Activated CD8-positive, alpha-beta memory T cell treated with anti-CD3 and anti-CD28 coated beads for 4 hours (primary cell): ENCODE results near the gene PARS2.

Experiments
- DNase-seq, 2 donors: peaks; one replicate each; pipeline ENCODE4 v3.0.0-alpha.2; 2020; ENCODE audit warnings: low read depth in 2 of 2

The PARS2 gene

DNA sequence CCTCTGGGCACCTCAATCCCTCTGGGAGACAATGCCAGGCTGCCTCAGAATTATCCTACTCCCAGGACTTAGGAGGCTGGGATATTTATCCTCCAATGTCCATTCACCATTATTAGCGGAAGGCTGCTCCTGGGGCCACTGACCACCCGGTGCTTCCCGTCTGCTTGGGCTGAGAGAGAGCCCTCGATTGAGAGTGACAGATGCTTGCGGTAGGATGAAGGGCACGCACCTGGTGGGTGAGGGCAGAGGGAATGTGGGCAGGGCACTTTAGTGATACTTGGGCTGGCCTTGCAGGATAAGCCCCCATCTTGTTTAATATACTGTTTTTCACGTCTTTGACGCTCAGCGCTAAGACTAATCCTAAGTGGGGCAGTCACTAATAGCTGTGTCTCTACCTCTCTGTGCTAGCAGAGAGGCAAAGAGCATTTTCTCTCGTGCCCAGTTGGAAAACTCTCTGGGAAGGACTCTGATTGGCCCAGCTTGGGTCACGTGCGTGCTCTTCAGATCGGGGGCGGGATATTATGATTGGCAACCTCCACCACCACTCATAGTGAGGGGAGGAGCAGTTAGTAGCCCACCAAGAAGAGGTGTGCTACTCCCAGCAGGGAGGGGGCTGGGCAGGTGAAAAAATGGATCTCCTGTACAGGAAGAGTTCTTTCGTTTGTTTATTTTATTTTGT lies 10.6 kb upstream of the PARS2 start:
- no peak for DNase-seq

DNA sequence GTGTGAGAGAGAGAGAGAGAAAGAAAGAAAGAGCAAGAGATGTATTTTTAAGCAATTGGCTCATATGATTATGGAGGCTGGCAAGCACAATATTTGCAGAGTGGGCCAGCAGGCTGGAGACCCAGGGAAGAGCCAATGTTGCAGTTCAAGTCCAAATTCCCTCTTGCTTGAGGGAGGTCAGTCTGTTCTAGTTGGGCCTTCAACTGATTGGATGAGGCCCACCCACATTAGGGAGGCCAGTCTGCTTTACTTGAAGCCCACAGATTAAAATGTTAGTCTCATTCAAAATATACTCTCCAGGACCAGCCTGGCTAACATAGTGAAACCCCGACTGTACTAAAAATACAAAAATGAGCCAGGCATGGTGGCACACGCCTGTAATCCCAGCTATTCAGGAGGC lies 8.6 kb upstream of the PARS2 start:
- no peak for DNase-seq

DNA sequence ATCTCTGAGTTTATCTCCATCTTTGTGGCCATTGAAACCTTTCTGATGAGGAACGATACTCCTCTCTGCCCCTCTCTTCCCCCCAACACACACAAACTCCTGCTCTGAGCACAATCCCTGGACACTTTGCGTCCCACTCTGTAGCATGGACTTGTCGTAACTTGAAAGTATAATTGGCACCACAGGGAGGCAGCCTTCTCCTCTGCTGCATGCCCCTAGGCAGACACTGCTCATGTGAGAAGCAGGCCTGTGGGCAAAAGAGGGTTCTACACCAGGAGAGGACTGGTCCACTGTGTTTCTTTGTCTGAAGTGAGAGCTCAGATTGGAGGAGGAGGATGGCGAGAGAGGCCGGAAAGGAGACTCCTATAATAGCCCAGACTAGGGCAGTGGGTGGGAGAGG lies 3.8 kb upstream of the PARS2 start:
- DNase-seq: no peak

DNA sequence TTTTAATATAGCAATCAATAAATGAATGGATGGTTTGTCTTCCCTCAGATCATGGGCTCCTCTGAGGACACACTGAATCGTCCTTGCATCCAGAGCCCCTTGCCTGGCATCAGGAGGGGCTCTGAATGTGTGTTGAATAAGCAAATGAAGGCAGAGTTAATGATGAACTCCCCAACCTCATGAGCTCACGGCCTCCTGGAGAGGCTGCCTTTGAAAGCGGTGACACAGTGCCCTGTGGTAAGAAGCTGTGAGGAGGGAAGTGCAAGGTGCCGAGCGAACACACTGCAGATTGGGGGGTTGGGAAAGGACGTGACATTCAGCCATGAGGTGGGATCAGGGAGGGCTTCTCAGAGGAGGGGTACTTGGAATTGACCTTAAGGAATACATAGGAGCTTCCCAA lies 3.2 kb upstream of the PARS2 start:
- DNase-seq: no peak

DNA sequence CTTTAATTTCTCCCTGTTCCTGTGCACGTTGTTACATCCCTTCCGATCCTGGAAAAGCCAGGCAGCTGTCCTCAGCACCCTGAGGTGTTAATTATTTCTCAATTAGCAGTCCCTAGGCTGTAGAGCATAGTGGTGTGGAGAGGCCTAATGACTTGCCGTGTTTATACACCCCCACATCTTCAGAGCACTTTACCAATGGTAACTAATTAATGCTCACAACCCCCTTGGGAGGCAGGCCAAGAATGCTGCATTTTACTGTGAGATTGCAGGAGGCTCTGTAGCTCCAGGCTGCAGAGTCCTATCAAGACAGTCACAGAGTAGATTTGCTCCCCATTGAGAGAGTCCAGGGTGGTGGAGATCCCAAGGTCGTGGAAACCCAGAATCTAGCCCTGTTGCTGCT lies 2.4 kb upstream of the PARS2 start:
- no peak for DNase-seq

DNA sequence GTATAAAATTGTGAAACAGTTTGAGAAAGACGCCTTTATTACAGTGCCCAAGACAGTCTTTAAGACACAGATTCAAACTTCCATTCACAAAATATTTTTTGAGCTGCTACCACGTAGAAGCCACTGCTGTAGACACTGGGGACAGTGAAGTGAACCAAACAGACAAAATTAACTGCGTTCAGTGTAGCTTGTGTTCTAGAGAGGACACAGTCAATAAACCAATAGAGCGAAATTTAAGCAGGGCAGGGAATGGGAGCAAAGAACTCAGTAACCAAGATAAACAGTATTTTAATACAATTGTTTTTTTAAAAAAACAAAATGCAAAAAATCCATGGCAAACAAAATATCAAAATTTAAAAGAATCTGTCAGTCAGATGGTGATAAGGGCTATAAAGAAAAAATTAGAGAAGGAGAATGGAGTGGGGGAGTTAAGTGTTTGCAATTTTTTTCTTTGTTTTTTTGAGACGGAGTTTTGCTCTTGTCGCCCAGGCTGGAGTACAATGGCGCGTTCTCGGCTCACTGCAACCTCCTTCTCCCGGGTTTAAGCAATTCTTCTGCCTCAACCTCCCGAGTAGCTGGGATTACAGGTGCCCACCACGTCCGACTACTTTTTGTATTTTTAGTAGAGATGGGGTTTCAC lies 719 bp upstream of the PARS2 start:
- no peak for DNase-seq

DNA sequence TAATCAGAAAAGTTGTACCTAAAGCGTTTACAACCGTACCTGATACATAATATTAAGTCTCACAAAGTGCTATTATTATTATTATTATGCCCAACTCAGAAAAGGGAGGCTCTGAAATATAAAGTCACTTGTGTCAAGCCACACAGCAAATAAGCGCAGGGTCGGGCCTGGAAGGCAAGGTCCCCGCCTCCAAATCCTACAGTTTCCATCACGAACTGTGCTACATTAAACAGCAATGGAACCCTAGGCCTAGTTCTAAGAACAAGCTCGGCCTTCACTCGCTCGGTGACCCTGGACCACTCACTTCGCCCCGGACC lies 549 bp downstream of the PARS2 start:
- no peak for DNase-seq

DNA sequence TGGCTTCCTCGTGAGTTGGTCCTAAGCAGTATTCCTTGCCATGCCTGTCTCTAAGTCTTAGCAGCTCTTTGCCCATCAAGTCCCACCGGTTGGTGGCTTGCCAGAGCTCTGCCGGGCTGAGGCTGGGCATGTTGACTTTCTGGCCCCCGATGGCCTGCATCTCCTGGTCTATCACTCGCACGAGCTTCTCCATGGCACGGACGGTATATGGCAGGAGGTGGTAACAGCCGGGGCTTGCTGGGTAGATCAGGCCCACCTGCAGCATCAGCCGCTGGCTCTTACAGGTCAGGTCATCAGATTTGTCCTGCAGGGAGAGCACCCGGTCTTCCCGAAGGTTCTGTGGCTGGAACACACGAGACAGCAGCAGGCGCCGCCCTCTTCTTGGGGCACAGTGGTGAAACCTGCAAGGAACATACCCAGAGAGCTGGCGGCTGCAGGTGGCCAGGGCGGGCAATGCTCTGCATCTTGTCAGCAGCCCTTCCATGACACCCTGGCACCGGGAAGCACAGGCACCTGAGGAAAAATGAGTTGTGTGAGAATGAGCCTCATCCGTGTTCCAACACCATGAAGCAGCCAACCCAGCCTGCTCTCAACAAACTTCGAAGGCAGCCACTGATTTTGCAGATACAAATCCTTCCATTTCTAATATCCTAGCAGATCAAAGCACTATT lies 5.5 kb downstream of the PARS2 start:
- no peak for DNase-seq

DNA sequence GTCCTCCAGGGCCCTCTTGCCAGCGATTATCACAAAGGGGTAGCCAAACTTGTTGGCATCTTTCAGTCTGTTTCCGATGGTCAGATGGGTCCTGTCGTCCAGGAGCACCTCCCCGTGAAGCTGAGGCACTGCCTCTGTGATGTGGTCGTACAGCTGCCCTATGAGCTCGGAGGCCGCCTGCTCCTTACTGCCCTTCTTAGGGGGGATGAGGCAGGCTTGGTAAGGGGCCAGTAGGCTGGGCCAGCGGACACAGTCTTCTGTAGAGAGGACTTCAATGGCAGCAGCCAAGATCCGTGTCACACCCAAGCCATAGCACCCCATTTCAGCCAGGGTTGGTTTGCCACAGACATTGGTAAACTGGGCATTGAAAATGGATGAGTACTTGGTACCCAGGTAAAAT lies 6.5 kb downstream of the PARS2 start:
- no peak for DNase-seq

DNA sequence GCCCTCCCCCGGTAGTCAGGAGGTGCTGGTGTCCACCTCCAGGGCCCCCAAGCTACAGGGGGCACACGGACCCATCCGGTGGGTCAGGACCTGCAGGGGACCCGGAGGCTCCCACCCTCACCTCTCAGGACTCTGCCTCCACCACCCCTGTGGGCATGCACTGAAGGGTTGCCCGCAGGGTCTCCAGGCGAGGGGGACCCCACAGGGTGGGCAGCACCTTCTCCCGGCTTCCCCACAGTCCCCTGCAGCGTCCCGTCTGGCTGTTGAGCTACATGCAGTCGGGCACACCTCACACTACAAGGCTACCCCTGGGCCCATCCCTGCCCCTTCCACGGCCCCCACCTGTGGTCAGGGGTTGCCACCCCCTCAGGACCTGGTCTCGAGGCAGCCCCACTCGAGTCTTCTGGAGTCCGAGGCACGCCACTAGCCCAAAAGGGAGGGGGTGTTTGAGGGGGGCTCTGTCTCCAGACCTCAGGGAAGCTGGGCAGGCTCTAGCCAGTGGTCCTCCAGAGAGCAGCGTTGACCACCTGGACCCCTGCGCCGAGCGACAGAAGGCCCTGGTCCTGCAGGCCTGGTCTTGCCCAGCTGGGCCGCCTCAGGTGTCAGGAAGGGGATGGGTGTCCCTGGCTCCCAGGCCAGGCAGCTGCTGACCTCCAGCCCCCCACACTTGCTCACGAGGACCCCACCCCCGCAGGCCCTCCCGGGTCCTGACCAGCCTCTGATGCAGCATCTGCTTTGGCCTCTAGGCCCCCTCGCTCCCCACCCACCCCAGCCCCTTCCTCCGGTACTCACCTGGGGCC lies 9.6 kb downstream of the PARS2 start:
- DNase-seq: no peak

DNA sequence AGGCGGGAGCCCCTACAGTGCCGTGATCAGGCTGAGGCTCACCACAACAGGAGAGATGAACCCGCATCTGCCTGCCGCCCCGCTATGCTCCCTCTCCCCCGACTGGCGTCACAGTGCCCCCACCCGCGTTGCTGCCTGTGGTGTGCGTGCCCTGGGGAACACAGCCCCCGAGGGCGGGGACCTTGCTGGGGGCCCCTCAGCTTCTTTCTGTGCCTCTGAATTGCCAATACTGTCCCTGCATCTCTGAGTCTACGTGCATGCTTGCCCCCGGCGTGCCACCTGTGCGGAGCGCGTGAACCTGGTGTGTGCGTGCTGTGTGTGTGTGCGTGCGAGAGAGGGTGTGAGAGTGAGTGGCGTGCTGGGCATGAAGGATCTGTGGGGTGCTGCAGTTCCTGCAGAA lies 10.3 kb downstream of the PARS2 start:
- DNase-seq: no peak

DNA sequence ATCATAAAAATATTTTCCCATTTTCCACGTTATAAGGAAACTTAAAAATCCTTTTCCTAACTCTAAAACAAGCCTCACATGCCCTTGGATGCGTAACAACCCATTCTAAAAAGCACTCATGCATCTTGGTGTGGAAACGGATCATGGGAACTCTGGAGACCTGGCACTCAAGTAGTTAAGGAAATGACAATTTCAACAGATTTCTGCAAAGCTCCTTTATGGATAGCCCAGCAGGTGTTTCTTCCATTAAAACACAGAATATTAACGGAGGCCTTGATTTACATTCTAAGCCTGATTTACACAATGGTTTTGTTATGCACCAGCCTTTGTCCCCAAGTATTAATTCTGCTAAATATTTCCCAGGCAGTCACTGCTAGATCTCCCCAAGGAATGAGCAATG lies 12.9 kb downstream of the PARS2 start:
- no peak for DNase-seq

DNA sequence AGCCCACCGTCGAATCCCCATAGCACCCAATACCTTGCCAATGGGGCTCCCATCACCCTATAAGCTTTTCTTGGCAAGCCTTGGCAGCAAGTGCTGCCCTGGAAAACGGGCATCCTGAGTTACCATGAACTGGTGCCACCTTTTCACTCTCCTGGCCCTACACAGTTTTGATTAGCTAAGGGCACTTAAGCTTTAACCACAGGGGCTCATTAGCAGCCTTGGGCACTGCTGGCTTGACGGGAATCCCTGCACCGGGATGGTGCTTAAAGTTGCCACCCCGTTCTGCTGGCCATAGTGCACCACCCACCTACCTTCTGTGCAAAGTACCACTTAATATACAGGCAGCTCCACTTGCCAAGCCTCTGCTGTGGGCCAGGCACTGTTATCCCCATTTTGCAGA lies 13.7 kb downstream of the PARS2 start:
- no peak for DNase-seq

DNA sequence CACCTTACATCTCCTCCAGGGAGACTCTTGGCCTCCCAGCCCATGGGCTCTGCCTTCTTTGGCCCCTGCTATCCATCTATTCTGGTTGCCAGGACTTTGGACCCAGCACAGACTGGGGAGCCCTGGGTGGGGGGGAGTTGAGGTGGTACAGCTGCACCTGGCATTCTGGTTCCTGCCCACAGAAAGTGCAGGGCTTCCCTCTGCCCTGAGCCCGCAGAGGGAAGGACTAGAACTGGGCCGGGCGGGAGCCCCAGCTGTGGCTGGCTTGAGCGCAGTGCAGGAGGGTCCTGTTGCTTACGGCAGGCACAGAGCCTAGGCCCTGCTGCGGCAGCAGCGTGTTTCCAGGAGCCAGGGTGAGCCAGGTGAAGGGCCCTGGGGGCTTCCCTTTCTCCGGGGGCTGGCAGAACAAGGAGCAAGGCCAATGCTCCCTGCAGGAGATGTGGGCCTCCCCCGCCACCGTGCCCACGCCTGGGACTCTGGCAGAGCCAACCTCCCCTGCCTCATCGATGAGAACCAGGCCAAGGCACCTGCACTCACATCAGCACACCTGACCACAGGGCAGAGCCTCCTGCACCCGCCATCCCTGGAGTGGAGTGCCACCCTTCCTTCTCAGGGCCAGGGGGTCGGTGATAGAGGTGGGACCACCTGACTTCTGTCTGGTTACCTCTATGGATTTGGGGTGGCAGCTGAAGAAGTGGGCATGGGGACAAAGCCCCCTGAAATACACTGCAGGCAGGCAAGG lies 16.1 kb downstream of the PARS2 start:
- DNase-seq: no peak

DNA sequence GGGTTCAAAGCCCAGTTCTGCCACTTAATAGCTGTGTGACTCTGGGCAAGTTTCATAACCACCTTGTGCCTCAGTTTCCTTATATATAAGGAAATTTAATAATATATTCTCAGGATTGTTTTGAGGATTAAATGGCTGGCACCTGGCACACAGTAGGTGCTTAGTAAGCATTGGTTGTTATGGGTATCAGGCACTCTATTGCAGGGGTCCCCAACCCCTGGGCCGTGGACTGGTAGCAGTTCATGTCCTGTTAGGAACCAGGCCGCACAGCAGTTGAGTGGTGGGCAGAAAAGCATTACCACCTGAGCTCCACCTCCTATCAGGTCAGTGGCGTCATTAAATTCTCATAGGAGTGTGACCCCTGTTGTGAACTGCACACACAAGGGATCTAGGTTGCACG lies 18.5 kb downstream of the PARS2 start:
- DNase-seq: no peak

DNA sequence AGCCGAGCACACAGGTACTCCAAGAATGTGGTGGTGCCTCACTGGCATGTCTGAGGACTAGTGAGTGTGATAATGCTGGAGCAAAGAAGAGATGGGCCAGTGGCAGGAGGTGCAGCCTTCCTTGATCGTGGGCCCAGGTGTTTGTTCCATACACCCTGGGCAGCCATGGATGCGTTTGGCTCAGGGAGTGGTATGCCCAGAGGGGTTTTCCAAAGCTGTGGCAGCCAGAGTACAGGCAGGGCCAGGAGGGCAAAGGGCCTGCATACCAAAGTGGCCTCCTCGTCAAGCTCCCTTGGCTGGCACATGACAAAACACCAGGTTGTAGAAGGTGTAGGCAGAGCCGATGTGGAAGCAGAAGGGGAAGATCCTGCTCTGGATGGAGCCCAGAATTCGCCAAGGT lies 19.0 kb downstream of the PARS2 start:
- DNase-seq: no peak

DNA sequence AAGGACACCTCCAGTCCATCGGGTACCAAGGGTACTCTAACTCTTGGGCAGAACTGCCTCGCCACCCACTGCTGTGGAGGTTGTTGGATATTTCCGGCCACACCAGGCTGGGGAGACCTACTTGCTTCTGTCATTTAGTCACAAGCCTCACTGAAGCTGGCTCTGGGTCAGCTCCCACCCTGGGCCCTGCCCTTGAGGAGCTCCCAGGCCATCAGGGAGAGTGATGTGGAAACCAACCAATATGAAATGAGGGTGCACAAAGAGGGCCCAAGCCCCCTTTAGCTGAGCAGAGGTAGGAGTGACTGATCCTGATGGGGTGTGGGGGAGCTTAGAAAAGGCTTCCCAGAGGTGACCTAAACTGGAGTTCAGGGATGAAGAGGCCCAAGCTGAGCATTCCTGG lies 19.6 kb downstream of the PARS2 start:
- DNase-seq: no peak

DNA sequence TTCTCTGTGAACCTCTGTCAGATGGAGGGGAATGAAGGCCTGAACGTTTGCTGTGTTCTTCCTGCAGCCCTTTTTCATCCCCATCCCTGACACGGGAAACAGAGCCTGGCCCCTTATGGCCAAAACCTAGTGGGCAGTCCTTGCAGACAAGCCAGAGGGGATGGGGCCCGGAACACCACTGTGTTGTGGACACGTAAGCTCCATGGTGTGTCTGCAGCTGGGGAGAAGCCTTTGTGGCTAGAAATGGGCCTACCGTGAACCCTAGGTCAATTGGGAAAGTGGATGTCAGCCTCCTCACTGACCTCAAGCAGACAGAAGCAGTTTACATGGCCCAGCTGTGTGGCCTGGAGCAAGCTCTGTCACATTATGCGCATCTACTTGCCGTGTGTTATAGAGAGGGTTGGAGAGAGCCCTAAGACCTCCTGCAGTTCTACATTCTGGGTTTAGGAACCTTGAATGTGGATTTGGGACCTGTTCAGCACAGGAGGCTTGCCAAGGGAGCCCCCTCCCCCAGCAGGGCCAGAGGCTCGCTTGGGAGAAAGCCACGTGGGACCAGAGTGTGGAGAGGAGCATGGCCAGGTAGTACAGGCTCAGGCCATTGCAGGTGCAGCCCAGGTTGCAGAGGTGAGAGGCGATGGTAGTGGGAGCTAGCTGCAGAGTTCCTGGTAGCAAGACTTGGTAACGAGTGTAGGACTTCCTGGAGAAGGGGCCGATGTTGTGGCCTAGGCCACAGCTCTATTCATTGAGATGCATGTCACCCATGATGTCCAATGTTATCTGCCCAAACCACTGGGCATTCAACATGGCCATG lies 20.7 kb downstream of the PARS2 start:
- no peak for DNase-seq

DNA sequence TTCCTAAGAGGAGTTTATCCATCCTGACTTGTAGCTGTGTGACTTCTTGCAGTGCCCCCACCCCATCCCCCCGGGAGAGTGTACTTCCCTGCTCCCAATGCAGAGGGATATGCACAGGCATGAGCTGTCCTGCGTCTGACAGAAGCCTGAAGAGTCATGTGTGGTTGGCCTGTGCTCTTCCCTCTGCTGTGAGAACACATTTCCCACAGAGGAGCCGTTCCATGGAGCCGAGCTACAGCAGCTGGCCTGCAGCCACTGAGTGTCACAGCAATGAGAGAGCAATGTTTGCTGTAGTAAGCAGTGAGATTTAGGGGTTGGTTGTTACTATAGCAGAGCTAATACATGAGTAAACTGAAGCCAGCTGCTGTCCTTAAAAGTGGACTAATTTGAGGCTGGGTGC lies 22.0 kb downstream of the PARS2 start:
- DNase-seq: no peak

DNA sequence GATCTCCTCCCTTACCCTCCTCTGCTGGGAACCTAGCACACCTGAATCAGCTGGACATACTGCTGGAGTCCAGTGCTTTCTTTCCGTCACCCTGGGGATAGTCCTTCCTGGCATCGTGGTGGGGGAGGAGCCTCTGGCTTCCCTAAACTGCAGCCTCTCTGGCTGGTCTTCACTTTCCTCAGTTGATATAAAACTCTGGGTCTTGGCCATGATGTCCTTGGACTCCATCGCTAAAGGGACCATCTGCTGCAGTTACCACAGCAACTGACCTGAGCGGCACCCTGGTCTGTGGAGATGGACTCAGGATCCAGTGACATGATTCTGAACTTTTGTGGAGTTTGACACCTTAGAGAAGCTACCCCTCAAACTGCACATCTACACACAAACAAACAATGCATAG lies 22.8 kb downstream of the PARS2 start:
- no peak for DNase-seq

DNA sequence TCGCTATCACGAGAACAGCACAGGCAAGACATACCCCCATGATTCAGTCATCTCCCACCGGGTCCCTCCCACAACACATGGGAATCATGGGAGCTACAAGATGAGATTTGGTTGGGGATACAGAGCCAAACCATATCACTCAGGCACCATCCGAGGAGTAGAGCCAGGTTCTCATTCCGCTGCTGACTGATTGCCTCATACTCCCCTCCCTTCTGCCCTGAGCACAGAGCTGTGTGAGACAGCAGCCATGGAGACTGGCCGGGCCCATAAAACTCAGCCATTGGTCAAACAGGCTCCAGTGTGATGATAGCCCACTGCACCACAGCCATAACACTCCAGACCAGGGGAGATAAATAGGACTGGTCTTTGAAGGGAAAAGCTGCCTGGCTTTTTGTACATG lies 26.1 kb downstream of the PARS2 start:
- no peak for DNase-seq
